ENCODE data around the gene POU2AF3. TPM values are rescaled to one million over a fixed set of nuclear protein-coding genes. Genes with fewer than 3 reads are reported as not detected.
A peak's percentile ranks its signal among the peaks of the same experiment; 100 is the strongest.
"Not testable (repeated sequence)": the region's sequence is repeated elsewhere in the genome, so short reads cannot be mapped to it uniquely, and the experiment has no call there.

Gene POU2AF3
- polyA plus RNA-seq (2013, experiment 1 of 4) = 0.70 TPM
- polyA plus RNA-seq (2013, experiment 2 of 4) = 0.75 TPM
- 1.9 TPM for polyA plus RNA-seq (2013, experiment 3 of 4)
- polyA plus RNA-seq (2013, experiment 4 of 4) = 1.8 TPM

GRCh38 chr11:111298413-111299100 is at the start of gene POU2AF3:
Gene POU2AF3, plus strand, starts transcription at chr11:111298546. Its CDS starts 36 bp downstream, at chr11:111298582.
- peaks cover 49% of the 10 kb centered on the region for H3K27me3 ChIP-seq (ENCODE audit: control insufficient read depth, insufficient read depth, low read length, poor library complexity, severe bottlenecking)
- H3K27ac ChIP-seq (ENCODE audit: insufficient read depth, low read depth, low read length, poor library complexity, severe bottlenecking) = no peak within 1 kb of the TSS
- H3K4me1 ChIP-seq (ENCODE audit: control insufficient read depth, insufficient read depth, low read length) = peaks cover 5% of the 10 kb centered on the region
- H3K9me3 ChIP-seq (ENCODE audit: control insufficient read depth, low read length) = no peaks in the 10 kb centered on the region
- no peaks in the 10 kb centered on the region for H3K36me3 ChIP-seq (ENCODE audit: control insufficient read depth, insufficient read depth, low read length)
- H3K4me3 ChIP-seq (ENCODE audit: insufficient read depth, low read depth, low read length) = peak within 1 kb of the TSS; percentile 69
- WGBS, 2 experiments = 6 to 7% methylated on average over 57 of the region's 57 CpGs

GRCh38 chr11:111250936-111251335 is 47.4 kb upstream of the POU2AF3 start:
- Histone ChIP-seq H3K4me3 (ENCODE audit: insufficient read depth, low read depth, low read length) (no peak overlapping the region), H3K27me3 (ENCODE audit: control insufficient read depth, insufficient read depth, low read length, poor library complexity, severe bottlenecking) (no peaks in the 10 kb centered on the region), H3K27ac (ENCODE audit: insufficient read depth, low read depth, low read length, poor library complexity, severe bottlenecking) (no peak overlapping the region), H3K36me3 (ENCODE audit: control insufficient read depth, insufficient read depth, low read length) (no peaks in the 10 kb centered on the region), H3K4me1 (ENCODE audit: control insufficient read depth, insufficient read depth, low read length) (no peaks in the 10 kb centered on the region), H3K9me3 (ENCODE audit: control insufficient read depth, low read length) (no peaks in the 10 kb centered on the region)
- 89 to 95% methylated on average over 2 of the region's 2 CpGs for WGBS, 2 experiments

- Histone ChIP-seq H3K27me3 (ENCODE audit: control insufficient read depth, insufficient read depth, low read length, poor library complexity, severe bottlenecking) (no peaks in the 10 kb centered on the region), H3K4me1 (ENCODE audit: control insufficient read depth, insufficient read depth, low read length) (no peaks in the 10 kb centered on the region), H3K36me3 (ENCODE audit: control insufficient read depth, insufficient read depth, low read length) (no peaks in the 10 kb centered on the region), H3K27ac (ENCODE audit: insufficient read depth, low read depth, low read length, poor library complexity, severe bottlenecking) (no peak overlapping the region), H3K4me3 (ENCODE audit: insufficient read depth, low read depth, low read length) (no peak overlapping the region), H3K9me3 (ENCODE audit: control insufficient read depth, low read length) (no peaks in the 10 kb centered on the region)
- 96 to 100% methylated on average over 1 of the region's 1 CpG for WGBS, 2 experiments
Observed at GRCh38 chr11:111253131-111253530, 45.2 kb upstream of the POU2AF3 start.

GRCh38 chr11:111253630-111254029 is 44.7 kb upstream of the POU2AF3 start:
- 90 to 91% methylated on average over 5 of the region's 5 CpGs for WGBS, 2 experiments
- H3K4me3 ChIP-seq (ENCODE audit: insufficient read depth, low read depth, low read length) = no peak overlapping the region
- no peaks in the 10 kb centered on the region for H3K36me3 ChIP-seq (ENCODE audit: control insufficient read depth, insufficient read depth, low read length)
- H3K27ac ChIP-seq (ENCODE audit: insufficient read depth, low read depth, low read length, poor library complexity, severe bottlenecking) = no peak overlapping the region
- H3K9me3 ChIP-seq (ENCODE audit: control insufficient read depth, low read length) = no peaks in the 10 kb centered on the region
- no peaks in the 10 kb centered on the region for H3K27me3 ChIP-seq (ENCODE audit: control insufficient read depth, insufficient read depth, low read length, poor library complexity, severe bottlenecking)
- no peaks in the 10 kb centered on the region for H3K4me1 ChIP-seq (ENCODE audit: control insufficient read depth, insufficient read depth, low read length)

- Histone ChIP-seq H3K4me3 (ENCODE audit: insufficient read depth, low read depth, low read length) (no peak overlapping the region), H3K27ac (ENCODE audit: insufficient read depth, low read depth, low read length, poor library complexity, severe bottlenecking) (no peak overlapping the region), H3K36me3 (ENCODE audit: control insufficient read depth, insufficient read depth, low read length) (no peaks in the 10 kb centered on the region), H3K4me1 (ENCODE audit: control insufficient read depth, insufficient read depth, low read length) (no peaks in the 10 kb centered on the region), H3K27me3 (ENCODE audit: control insufficient read depth, insufficient read depth, low read length, poor library complexity, severe bottlenecking) (no peaks in the 10 kb centered on the region), H3K9me3 (ENCODE audit: control insufficient read depth, low read length) (no peaks in the 10 kb centered on the region)
- WGBS, 2 experiments = 93 to 99% methylated on average over 3 to 4 of the region's 4 CpGs
Observed at GRCh38 chr11:111258046-111258445, 40.3 kb upstream of the POU2AF3 start.

GRCh38 chr11:111259896-111260295 is 38.5 kb upstream of the POU2AF3 start:
- Histone ChIP-seq H3K27me3 (ENCODE audit: control insufficient read depth, insufficient read depth, low read length, poor library complexity, severe bottlenecking) (no peaks in the 10 kb centered on the region), H3K27ac (ENCODE audit: insufficient read depth, low read depth, low read length, poor library complexity, severe bottlenecking) (no peak overlapping the region), H3K4me3 (ENCODE audit: insufficient read depth, low read depth, low read length) (no peak overlapping the region), H3K36me3 (ENCODE audit: control insufficient read depth, insufficient read depth, low read length) (no peaks in the 10 kb centered on the region), H3K4me1 (ENCODE audit: control insufficient read depth, insufficient read depth, low read length) (no peaks in the 10 kb centered on the region), H3K9me3 (ENCODE audit: control insufficient read depth, low read length) (no peaks in the 10 kb centered on the region)
- 92 to 96% methylated on average over 4 of the region's 4 CpGs for WGBS, 2 experiments

- Histone ChIP-seq H3K27me3 (ENCODE audit: control insufficient read depth, insufficient read depth, low read length, poor library complexity, severe bottlenecking) (no peaks in the 10 kb centered on the region), H3K9me3 (ENCODE audit: control insufficient read depth, low read length) (no peaks in the 10 kb centered on the region), H3K27ac (ENCODE audit: insufficient read depth, low read depth, low read length, poor library complexity, severe bottlenecking) (no peak overlapping the region), H3K36me3 (ENCODE audit: control insufficient read depth, insufficient read depth, low read length) (no peaks in the 10 kb centered on the region), H3K4me1 (ENCODE audit: control insufficient read depth, insufficient read depth, low read length) (no peaks in the 10 kb centered on the region), H3K4me3 (ENCODE audit: insufficient read depth, low read depth, low read length) (no peak overlapping the region)
- 94 to 95% methylated on average over 4 of the region's 4 CpGs for WGBS, 2 experiments
Observed at GRCh38 chr11:111260811-111261210, 37.5 kb upstream of the POU2AF3 start.

GRCh38 chr11:111264646-111265045 is 33.7 kb upstream of the POU2AF3 start:
- Histone ChIP-seq H3K9me3 (ENCODE audit: control insufficient read depth, low read length) (no peaks in the 10 kb centered on the region), H3K4me3 (ENCODE audit: insufficient read depth, low read depth, low read length) (no peak overlapping the region), H3K27me3 (ENCODE audit: control insufficient read depth, insufficient read depth, low read length, poor library complexity, severe bottlenecking) (no peaks in the 10 kb centered on the region), H3K36me3 (ENCODE audit: control insufficient read depth, insufficient read depth, low read length) (no peaks in the 10 kb centered on the region), H3K27ac (ENCODE audit: insufficient read depth, low read depth, low read length, poor library complexity, severe bottlenecking) (no peak overlapping the region), H3K4me1 (ENCODE audit: control insufficient read depth, insufficient read depth, low read length) (no peaks in the 10 kb centered on the region)
- 89 to 94% methylated on average over 1 of the region's 1 CpG for WGBS, 2 experiments

GRCh38 chr11:111265421-111265820 is 32.9 kb upstream of the POU2AF3 start:
- no peak overlapping the region for H3K4me3 ChIP-seq (ENCODE audit: insufficient read depth, low read depth, low read length)
- H3K27ac ChIP-seq (ENCODE audit: insufficient read depth, low read depth, low read length, poor library complexity, severe bottlenecking) = no peak overlapping the region
- WGBS, 2 experiments = 90 to 96% methylated on average over 2 of the region's 2 CpGs
- no peaks in the 10 kb centered on the region for H3K36me3 ChIP-seq (ENCODE audit: control insufficient read depth, insufficient read depth, low read length)
- no peaks in the 10 kb centered on the region for H3K27me3 ChIP-seq (ENCODE audit: control insufficient read depth, insufficient read depth, low read length, poor library complexity, severe bottlenecking)
- no peaks in the 10 kb centered on the region for H3K9me3 ChIP-seq (ENCODE audit: control insufficient read depth, low read length)
- no peaks in the 10 kb centered on the region for H3K4me1 ChIP-seq (ENCODE audit: control insufficient read depth, insufficient read depth, low read length)

- H3K9me3 ChIP-seq (ENCODE audit: control insufficient read depth, low read length) = not testable (repeated sequence)
- 60 to 77% methylated on average over 3 to 4 of the region's 4 CpGs for WGBS, 2 experiments
Observed at GRCh38 chr11:111268303-111268702, 30.0 kb upstream of the POU2AF3 start.

More at GRCh38 chr11:111268303-111268702, 30.0 kb upstream of the POU2AF3 start:
- not testable (repeated sequence) for H3K27ac ChIP-seq (ENCODE audit: insufficient read depth, low read depth, low read length, poor library complexity, severe bottlenecking); H3K4me3 ChIP-seq (ENCODE audit: insufficient read depth, low read depth, low read length); H3K4me1 ChIP-seq (ENCODE audit: control insufficient read depth, insufficient read depth, low read length); H3K27me3 ChIP-seq (ENCODE audit: control insufficient read depth, insufficient read depth, low read length, poor library complexity, severe bottlenecking); H3K36me3 ChIP-seq (ENCODE audit: control insufficient read depth, insufficient read depth, low read length)

Measured in ectodermal cell (in vitro differentiated cells).